GM19023 (cell line): ENCODE results near the gene LUC7L2.
"Not testable (repeated sequence)": the region's sequence is repeated elsewhere in the genome, so short reads cannot be mapped to it uniquely, and the experiment has no call there.

Experiments used
- ATAC-seq: cut with Tn5 transposase; IDR thresholded peaks from one replicate; pipeline ENCODE4 v1.9.1; 2021; ENCODE audit warnings: mild to moderate bottlenecking, moderate library complexity; ENCODE audit not compliant: unreplicated experiment

The LUC7L2 gene, protein sequence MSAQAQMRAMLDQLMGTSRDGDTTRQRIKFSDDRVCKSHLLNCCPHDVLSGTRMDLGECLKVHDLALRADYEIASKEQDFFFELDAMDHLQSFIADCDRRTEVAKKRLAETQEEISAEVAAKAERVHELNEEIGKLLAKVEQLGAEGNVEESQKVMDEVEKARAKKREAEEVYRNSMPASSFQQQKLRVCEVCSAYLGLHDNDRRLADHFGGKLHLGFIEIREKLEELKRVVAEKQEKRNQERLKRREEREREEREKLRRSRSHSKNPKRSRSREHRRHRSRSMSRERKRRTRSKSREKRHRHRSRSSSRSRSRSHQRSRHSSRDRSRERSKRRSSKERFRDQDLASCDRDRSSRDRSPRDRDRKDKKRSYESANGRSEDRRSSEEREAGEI

GRCh38 chr7:139359366-139360209 is at the start of gene LUC7L2:
TSS of gene LUC7L2 (plus strand) at chr7:139359894. CDS start at chr7:139360262, 368 bp downstream.
- peak; percentile 75 for ATAC-seq

DNA sequence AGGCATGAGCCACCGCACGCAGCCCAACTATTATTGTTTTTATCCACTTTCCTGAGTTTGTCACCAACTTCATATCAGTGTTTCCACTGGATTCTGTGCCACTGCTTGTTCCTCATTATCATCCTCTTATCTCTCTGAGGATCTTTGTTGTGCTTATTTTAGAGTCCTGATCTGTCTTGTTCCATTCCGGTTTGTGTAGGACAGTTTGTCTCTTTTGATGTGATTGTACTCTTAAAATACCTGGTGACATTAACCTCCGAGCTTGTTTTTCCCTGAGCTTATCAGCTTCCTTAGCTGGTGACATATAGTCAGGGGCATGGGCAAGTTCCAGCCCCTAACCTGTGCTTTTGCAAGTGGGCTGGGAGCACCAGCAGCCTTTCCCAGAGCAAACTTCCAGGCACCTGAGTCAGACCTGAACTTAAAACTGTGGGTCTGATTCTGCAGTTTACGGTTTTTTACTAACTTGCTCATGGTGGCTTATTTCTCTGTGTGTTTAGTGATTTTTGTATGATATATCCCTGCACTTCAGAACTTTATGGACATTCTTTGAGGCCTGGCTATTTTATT is 41.7 kb upstream of the LUC7L2 start:
- no peak for ATAC-seq

- no peak for ATAC-seq
Measured at GRCh38 chr7:139321071-139321745, 38.5 kb upstream of the LUC7L2 start.

DNA sequence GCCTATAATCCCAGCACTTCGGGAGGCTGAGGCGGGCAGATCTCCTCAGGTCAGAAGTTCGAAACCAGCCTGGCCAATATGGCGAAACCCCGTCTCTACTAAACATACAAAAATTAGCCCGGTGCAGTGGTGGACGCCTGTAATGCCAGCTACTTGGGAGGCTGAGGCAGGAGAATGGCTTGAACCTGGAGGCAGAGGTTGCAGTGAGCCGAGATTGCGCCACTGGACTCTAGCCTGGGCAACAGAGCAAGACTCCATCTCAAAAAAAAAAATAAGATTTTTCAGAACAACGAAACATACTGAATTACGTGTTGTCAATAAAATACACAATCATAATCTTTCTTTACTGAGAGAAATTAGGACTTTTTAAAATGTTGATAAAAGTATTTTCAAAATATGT is 35.0 kb upstream of the LUC7L2 start:
- not testable (repeated sequence) for ATAC-seq

- no peak for ATAC-seq
Measured at GRCh38 chr7:139328375-139328774, 31.3 kb upstream of the LUC7L2 start.

DNA sequence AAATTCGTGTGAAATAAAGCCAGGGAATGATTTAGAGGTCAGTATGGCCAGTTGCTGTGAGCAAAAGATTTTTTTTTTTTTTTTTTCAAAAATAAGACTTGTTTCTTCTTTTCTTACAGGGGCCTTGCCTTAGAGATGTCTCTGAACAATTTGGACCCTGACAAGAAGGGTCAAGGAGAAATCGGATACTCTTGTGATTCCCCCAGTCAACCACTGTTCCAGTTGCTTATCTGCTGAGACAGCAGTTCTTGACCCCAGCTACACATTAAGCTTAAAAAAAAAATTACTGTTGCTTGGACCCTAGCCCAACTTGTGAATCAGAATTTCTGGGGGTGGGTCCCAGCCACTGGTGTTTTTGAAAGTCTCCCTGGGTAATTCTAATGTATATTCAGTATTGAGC is 30.6 kb upstream of the LUC7L2 start:
- ATAC-seq: no peak

- ATAC-seq: no peak
Measured at GRCh38 chr7:139330333-139331030, 29.2 kb upstream of the LUC7L2 start.

DNA sequence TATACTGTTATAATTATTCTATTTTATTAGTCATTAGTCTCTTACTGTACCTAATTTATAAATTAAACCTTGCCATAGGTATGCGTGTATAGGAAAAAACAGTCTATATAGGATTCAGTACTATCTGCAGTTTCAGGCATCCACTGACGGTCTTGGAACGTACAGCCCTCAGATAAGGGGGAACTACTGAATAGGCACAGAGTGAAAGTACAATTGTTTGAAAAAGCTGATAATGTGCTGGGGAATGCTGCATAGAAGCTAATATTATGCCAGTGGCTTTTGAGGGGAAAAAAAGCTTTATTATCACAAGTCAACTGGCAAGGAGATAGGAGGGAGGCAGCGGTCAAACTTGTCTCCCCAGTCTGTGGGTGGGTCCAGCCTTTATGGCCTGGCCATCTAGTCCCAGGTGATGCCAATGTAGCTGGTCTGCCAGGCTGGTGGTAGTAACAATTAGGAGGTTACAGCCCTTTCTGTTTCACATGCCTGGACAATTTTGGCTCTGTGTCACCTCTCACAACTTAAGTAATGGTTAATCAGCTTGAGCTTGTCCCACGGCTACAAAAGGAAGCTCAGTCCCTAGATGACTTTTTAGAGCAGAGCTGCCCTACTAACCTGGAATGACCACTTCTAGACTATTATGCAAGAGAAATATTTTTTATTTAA is 26.9 kb upstream of the LUC7L2 start:
- ATAC-seq: no peak

GRCh38 chr7:139333443-139333842 is 26.3 kb upstream of the LUC7L2 start:
- not testable (repeated sequence) for ATAC-seq

DNA sequence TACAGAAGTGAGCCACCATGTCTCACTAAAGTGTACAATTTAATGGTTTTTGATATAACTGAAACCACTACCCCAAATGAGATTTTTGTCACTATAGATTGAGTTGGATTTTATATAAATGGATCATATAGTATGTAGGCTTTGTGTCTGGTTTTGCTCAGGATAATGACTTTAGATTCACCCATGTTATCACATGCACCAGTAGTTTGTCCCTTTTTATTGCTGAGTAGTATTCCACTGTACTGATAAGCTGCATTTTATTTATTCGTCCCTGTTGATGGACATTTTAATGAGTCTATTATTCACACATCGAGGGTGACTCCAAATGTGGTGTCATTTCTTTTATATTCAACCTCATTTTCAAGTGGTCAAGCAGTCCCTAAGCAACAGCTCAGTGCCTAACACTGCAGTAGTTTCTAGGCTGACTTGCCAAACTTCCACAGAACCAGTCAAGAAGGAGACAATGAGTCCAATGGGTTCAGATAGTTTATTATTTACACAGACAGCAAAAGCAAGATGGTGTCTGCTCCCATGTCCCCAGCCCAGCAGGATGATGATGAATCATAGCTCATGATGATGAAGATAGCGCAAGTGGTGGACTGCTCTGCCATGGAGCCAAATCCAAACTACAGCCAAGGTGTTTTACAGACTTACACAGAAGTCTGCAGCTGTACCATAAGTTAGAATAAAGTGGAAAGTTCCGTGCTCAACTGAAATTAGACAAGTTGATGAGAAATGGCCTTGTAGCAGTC is 25.1 kb upstream of the LUC7L2 start:
- no peak for ATAC-seq

GRCh38 chr7:139339025-139339424 is 20.7 kb upstream of the LUC7L2 start:
- ATAC-seq: no peak

DNA sequence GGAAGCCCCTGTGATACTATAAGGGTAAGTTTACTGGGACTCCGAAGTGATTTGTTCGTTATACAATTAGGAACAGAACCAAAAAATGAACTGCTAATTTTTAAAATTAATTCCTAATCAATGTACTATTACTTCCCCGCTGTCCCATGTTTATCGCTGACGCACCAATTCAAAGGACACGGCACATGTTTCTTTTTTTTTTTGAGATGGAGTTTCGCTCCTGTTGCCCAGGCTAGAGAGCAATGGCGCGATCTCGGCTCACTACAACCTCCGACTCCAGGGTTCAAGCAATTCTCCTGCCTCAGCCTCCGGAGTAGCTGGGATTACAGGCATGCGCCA is 20.0 kb upstream of the LUC7L2 start:
- no peak for ATAC-seq

GRCh38 chr7:139340037-139340807 is 19.5 kb upstream of the LUC7L2 start:
- peak; percentile 82 for ATAC-seq

DNA sequence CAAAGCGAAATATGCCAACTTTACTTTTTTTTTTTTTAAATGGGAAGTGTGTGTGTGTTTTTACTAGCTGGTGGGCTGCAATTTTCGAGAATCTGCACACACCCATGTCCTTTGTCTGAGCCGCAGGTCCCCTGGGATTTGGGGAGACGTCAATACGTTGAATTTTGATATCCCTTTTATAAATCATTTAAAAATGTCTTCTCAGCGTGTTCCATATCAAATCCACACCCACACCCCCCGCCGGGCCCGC is 19.0 kb upstream of the LUC7L2 start:
- no peak for ATAC-seq

- ATAC-seq: peak; percentile 54
Measured at GRCh38 chr7:139341058-139341775, 18.5 kb upstream of the LUC7L2 start, which contains the start of gene FMC1. TSS of gene FMC1 (plus strand) at chr7:139341337. CDS start at chr7:139341385, 48 bp downstream.

DNA sequence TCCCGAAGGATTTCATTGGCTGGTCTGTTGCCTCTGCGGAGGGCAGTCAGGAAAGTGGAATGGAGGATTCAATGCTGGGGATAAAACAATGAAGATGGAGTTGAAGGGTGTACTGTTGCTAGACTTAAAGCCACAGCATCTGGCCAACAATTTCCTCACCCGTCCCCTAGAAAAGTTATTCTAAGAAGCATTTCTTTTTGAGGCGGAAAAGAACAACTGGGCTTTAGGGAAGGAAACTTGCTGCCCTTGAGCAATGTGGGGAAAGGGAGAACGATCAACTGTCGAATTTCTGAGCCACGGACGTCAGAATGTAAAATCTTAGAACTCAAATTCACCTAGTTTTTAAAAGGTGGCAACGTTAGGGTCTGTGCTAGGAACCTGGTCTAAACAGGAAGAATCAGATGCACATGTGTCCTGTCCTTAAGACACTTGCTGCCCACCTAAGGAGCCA is 17.9 kb upstream of the LUC7L2 start:
- no peak for ATAC-seq

DNA sequence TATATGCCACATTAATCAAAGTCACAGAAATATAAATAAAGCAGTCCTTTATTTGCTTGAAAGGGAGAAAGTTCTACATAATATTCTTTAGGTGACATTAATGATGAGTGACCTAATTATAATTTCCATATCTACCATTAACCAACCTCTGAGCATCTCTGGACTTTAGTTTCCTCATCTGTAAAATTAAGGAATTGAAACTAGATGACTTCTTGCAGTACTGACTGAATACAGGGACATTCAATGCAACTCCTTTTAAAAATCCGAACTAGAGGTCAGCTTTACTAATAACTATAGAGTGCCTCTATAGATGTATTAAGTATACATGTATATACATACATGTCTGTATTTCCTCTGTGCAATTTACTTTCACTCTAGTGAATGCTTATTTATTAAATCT is 14.7 kb upstream of the LUC7L2 start:
- no peak for ATAC-seq

DNA sequence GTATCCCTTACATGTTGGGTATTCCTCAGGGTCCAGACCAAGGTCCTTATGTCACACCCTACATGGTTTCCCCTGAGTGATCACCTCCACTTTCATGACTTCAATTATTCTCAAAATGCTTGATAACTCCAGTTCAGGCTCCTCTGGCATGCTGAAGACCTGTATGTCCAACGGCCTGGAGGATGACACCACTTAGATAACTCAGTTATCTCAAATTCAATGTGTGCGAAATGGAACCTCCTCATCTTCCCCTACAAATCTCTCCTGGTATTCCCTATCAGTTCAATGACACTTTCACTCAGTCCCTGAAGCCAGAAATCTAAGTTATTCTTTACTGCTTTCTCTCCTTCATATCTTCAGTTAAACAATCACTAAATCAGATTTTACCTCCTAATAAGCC is 8.7 kb upstream of the LUC7L2 start:
- no peak for ATAC-seq
